Measurements from ENCODE around the gene SDSL. TPM values are rescaled to one million over a fixed set of nuclear protein-coding genes. Genes with fewer than 3 reads are reported as not detected.
A peak's percentile ranks its signal among the peaks of the same experiment; 100 is the strongest.

SDSL gene
- total RNA-seq, 2 donors from 2014 or later, result 0.29 to 3.2 TPM

- Mint-ChIP-seq H3K36me3 (ENCODE audit: insufficient read depth in 2 of 2) (no peaks in the 10 kb centered on the region), H3K27ac (no peak overlapping the region), H3K4me3 (no peak overlapping the region), H3K27me3 (ENCODE audit: low read depth) (peaks cover 26% of the 10 kb centered on the region), H3K4me1 (ENCODE audit: low read depth) (no peaks in the 10 kb centered on the region), H3K9me3 (no peaks in the 10 kb centered on the region)
- ATAC-seq (replicated peaks in 1 of 2) (no peak), DNase-seq (no peak)
These were observed 34.0 kb downstream of the SDSL start for GRCh38 chr12:113456199-113456598.

GRCh38 chr12:113456761-113457160 is 34.6 kb downstream of the SDSL start:
- no peak for ATAC-seq (replicated peaks in 1 of 2)
- Mint-ChIP-seq H3K27ac (no peak overlapping the region), H3K36me3 (ENCODE audit: insufficient read depth in 2 of 2) (no peaks in the 10 kb centered on the region), H3K4me3 (no peak overlapping the region), H3K9me3 (no peaks in the 10 kb centered on the region), H3K27me3 (ENCODE audit: low read depth) (peaks cover 31% of the 10 kb centered on the region), H3K4me1 (ENCODE audit: low read depth) (no peaks in the 10 kb centered on the region)
- no peak for DNase-seq

GRCh38 chr12:113457185-113457584 is 35.0 kb downstream of the SDSL start:
- Mint-ChIP-seq H3K27ac (no peak overlapping the region), H3K27me3 (ENCODE audit: low read depth) (peaks cover 35% of the 10 kb centered on the region), H3K4me3 (no peak overlapping the region), H3K36me3 (ENCODE audit: insufficient read depth in 2 of 2) (no peaks in the 10 kb centered on the region), H3K9me3 (no peaks in the 10 kb centered on the region), H3K4me1 (ENCODE audit: low read depth) (peaks cover 2% of the 10 kb centered on the region)
- ATAC-seq (replicated peaks in 1 of 2) (no peak), DNase-seq (no peak)

GRCh38 chr12:113457710-113458109 is 35.5 kb downstream of the SDSL start:
- H3K4me3 Mint-ChIP-seq, result no peak overlapping the region
- H3K27ac Mint-ChIP-seq, result no peak overlapping the region
- no peaks in the 10 kb centered on the region for H3K36me3 Mint-ChIP-seq (ENCODE audit: insufficient read depth in 2 of 2)
- no peaks in the 10 kb centered on the region for H3K9me3 Mint-ChIP-seq
- H3K27me3 Mint-ChIP-seq (ENCODE audit: low read depth), result peaks cover 41% of the 10 kb centered on the region
- DNase-seq (no peak), ATAC-seq (replicated peaks in 1 of 2) (no peak)
- peaks cover 7% of the 10 kb centered on the region for H3K4me1 Mint-ChIP-seq (ENCODE audit: low read depth)

GRCh38 chr12:113459981-113460380 is 37.8 kb downstream of the SDSL start:
- ATAC-seq (replicated peaks in 1 of 2) (no peak), DNase-seq (no peak)
- Mint-ChIP-seq H3K27ac (no peak overlapping the region), H3K4me3 (no peak overlapping the region), H3K4me1 (ENCODE audit: low read depth) (peaks cover 16% of the 10 kb centered on the region), H3K9me3 (no peaks in the 10 kb centered on the region), H3K27me3 (ENCODE audit: low read depth) (peaks cover 58% of the 10 kb centered on the region), H3K36me3 (ENCODE audit: insufficient read depth in 2 of 2) (peaks cover 0 to 3% of the 10 kb centered on the region in 2 donors)

- no peak overlapping the region for H3K4me3 Mint-ChIP-seq
- ATAC-seq (replicated peaks in 1 of 2), result peak; percentile 25 to 48
- H3K27me3 Mint-ChIP-seq (ENCODE audit: low read depth), result peaks cover 69% of the 10 kb centered on the region
These were observed 39.5 kb downstream of the SDSL start for GRCh38 chr12:113461666-113462065.

GRCh38 chr12:113462117-113462774 is 40.1 kb downstream of the SDSL start:
- Mint-ChIP-seq H3K4me1 (ENCODE audit: low read depth) (peaks cover 20% of the 10 kb centered on the region), H3K27ac (peak overlapping the region; percentile 57), H3K9me3 (no peaks in the 10 kb centered on the region), H3K36me3 (ENCODE audit: insufficient read depth in 2 of 2) (peaks cover 0 to 3% of the 10 kb centered on the region in 2 donors), H3K27me3 (ENCODE audit: low read depth) (peaks cover 74% of the 10 kb centered on the region), H3K4me3 (peak overlapping the region; percentile 85 to 89)
- peak; percentile 81 to 84 for DNase-seq
- ATAC-seq (replicated peaks in 1 of 2), result peak; percentile 68 to 74

More at GRCh38 chr12:113461666-113462065, 39.5 kb downstream of the SDSL start:
- DNase-seq, result no peak
- H3K27ac Mint-ChIP-seq, result no peak overlapping the region
- H3K4me1 Mint-ChIP-seq (ENCODE audit: low read depth), result peaks cover 20% of the 10 kb centered on the region
- no peaks in the 10 kb centered on the region for H3K9me3 Mint-ChIP-seq
- H3K36me3 Mint-ChIP-seq (ENCODE audit: insufficient read depth in 2 of 2), result peaks cover 0 to 3% of the 10 kb centered on the region in 2 donors

GRCh38 chr12:113462998-113463745 is 41.0 kb downstream of the SDSL start:
- H3K4me1 Mint-ChIP-seq (ENCODE audit: low read depth), result peaks cover 20% of the 10 kb centered on the region
- no peaks in the 10 kb centered on the region for H3K9me3 Mint-ChIP-seq
- ATAC-seq (replicated peaks in 1 of 2), result no peak
- peak overlapping the region; percentile 76 to 89 for H3K4me3 Mint-ChIP-seq
- H3K27me3 Mint-ChIP-seq (ENCODE audit: low read depth), result peaks cover 71% of the 10 kb centered on the region
- peaks cover 0 to 3% of the 10 kb centered on the region in 2 donors for H3K36me3 Mint-ChIP-seq (ENCODE audit: insufficient read depth in 2 of 2)
- no peak for DNase-seq
- H3K27ac Mint-ChIP-seq, result no peak overlapping the region

- Mint-ChIP-seq H3K4me3 (peak overlapping the region; percentile 62 to 76), H3K27me3 (ENCODE audit: low read depth) (peaks cover 70% of the 10 kb centered on the region), H3K4me1 (ENCODE audit: low read depth) (peaks cover 20% of the 10 kb centered on the region), H3K27ac (no peak overlapping the region), H3K9me3 (no peaks in the 10 kb centered on the region), H3K36me3 (ENCODE audit: insufficient read depth in 2 of 2) (peaks cover 0 to 3% of the 10 kb centered on the region in 2 donors)
- ATAC-seq (replicated peaks in 1 of 2) (no peak), DNase-seq (no peak)
These were observed 41.7 kb downstream of the SDSL start for GRCh38 chr12:113463746-113464451.

GRCh38 chr12:113464452-113464775 is 42.2 kb downstream of the SDSL start:
- Mint-ChIP-seq H3K4me1 (ENCODE audit: low read depth) (peaks cover 20% of the 10 kb centered on the region), H3K4me3 (peak overlapping the region; percentile 59 to 76), H3K27me3 (ENCODE audit: low read depth) (peaks cover 70% of the 10 kb centered on the region), H3K27ac (no peak overlapping the region), H3K9me3 (no peaks in the 10 kb centered on the region), H3K36me3 (ENCODE audit: insufficient read depth in 2 of 2) (peaks cover 0 to 3% of the 10 kb centered on the region in 2 donors)
- DNase-seq, result no peak
- no peak for ATAC-seq (replicated peaks in 1 of 2)

- no peak overlapping the region for H3K27ac Mint-ChIP-seq
- peaks cover 0 to 3% of the 10 kb centered on the region in 2 donors for H3K36me3 Mint-ChIP-seq (ENCODE audit: insufficient read depth in 2 of 2)
- peak overlapping the region; percentile 59 to 76 for H3K4me3 Mint-ChIP-seq
- ATAC-seq (replicated peaks in 1 of 2) (no peak), DNase-seq (no peak)
- no peaks in the 10 kb centered on the region for H3K9me3 Mint-ChIP-seq
- peaks cover 20% of the 10 kb centered on the region for H3K4me1 Mint-ChIP-seq (ENCODE audit: low read depth)
- peaks cover 70% of the 10 kb centered on the region for H3K27me3 Mint-ChIP-seq (ENCODE audit: low read depth)
These were observed 42.9 kb downstream of the SDSL start for GRCh38 chr12:113464852-113465719.

- peaks cover 0 to 3% of the 10 kb centered on the region in 2 donors for H3K36me3 Mint-ChIP-seq (ENCODE audit: insufficient read depth in 2 of 2)
- H3K27me3 Mint-ChIP-seq (ENCODE audit: low read depth), result peaks cover 77% of the 10 kb centered on the region
- H3K4me1 Mint-ChIP-seq (ENCODE audit: low read depth), result peaks cover 25% of the 10 kb centered on the region
- no peak for ATAC-seq (replicated peaks in 1 of 2)
- DNase-seq, result no peak
- peak overlapping the region; percentile 5 to 15 for H3K4me3 Mint-ChIP-seq
- peak overlapping the region; percentile 43 for H3K27ac Mint-ChIP-seq
- H3K9me3 Mint-ChIP-seq, result no peaks in the 10 kb centered on the region
These were observed 43.8 kb downstream of the SDSL start for GRCh38 chr12:113465808-113466453.

Data from activated T-cell treated with anti-CD3 and anti-CD28 coated beads, Interleukin-2, amount 50 U/mL, for 72 hours (primary cell).